NCI-H1092 treated with DMSO at 0.1 percent for 48 hours (cell line): ENCODE data around the gene ARHGAP15.

ENCODE experiments used
- DNase-seq: peaks from one replicate; lab custom pipeline; 2025; lab: John Stamatoyannopoulos, UW

The ARHGAP15 gene

DNA sequence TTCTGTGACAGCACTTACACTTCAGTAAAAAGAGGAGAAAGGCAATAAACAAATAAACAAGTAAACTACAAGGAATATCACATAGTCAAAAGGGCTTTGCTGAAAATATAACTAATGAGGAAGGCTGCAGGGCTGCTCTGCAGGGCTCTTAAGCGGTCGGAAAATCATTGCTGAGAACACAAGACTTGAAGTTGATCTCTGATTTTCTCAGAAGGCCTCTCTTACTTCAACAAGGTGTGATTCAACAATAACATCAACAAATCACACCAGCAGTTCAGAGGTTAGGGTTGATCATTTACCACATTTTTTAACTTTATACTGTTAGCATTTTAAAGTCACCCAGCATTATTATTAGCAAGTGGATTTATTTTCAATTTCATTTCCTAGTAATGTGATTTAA, 215.6 kb downstream of the ARHGAP15 start:
- no peak for DNase-seq

DNA sequence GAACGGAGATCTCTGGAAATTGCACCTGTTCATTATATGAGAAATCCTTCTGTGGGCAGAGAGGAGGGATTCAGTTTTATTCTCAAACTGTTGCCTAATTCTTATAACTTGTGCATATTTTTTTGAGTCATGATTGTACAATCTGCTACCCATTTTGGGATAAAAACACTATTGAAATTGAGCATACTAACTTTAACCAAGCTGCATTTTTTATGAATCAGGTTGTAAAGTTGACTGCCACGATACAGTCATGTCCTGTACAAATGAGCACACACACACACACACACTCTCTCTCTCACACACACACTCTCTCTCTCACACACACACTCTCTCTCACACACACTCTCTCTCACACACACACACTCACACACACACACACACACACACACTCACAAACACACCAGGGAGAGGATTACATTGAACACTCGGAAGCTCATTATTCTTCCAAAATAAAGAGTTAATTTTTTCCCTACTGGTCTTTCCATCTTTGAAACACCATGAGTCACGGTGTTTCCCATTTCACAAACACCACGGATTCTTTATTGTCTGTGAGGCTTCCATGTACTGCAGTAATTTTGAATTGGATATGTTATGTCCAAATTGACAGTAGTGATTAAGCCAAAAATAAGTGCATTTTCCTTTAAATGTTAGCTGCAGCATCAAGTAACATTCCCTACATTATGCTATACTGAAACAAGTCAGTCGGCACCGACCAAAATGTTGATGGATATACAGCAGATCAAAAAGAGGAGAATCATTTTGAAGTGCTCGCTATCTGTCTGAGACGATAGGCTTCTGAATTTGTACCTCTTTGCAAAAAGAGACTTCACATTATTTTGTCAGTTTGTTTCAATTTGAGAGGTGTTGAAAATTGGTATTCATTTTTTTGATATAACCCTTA, 216.9 kb downstream of the ARHGAP15 start:
- no peak for DNase-seq

DNA sequence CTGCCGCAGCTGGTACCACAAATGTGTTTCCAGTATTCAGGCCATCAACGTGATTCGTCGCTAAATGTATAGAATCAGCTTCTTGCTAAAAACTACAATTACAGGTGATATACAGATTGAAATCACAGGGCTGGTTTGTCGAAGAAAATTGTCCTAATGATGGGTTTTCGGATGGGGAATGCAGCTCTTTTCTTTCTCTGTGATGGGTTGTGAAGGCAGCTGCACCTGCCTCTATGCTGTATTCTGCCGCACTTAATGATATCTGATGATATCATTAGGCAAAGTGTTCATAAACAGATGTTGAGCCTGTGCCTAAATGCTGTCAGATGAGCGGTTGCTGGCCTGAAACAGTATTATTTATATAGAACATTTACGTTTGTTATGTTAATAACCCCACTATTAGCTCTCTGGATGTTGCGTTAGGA, 218.1 kb downstream of the ARHGAP15 start:
- DNase-seq = no peak

DNA sequence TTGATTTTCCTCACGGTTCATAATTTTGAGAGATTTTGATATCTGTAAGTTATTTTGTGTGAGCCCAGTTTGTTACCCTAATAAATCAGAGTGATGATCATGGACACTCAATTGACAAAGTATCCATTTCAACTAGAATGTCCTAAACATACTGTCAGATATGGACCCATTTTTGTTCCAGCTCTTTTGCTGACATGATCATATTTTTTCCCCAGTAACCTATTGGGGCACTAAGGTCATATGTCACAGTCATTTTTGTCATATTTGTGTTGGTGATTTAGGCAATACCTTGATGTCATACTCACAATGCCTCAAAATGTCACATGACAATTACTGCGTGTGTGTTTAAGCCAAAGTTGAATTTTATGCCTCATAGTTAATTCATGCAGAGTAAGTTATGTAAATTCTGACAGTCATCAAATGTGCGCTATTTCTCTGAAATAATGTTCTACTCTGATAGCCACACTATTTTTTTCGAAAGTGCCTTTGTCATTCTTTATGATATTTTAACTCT, 218.7 kb downstream of the ARHGAP15 start:
- no peak for DNase-seq

DNA sequence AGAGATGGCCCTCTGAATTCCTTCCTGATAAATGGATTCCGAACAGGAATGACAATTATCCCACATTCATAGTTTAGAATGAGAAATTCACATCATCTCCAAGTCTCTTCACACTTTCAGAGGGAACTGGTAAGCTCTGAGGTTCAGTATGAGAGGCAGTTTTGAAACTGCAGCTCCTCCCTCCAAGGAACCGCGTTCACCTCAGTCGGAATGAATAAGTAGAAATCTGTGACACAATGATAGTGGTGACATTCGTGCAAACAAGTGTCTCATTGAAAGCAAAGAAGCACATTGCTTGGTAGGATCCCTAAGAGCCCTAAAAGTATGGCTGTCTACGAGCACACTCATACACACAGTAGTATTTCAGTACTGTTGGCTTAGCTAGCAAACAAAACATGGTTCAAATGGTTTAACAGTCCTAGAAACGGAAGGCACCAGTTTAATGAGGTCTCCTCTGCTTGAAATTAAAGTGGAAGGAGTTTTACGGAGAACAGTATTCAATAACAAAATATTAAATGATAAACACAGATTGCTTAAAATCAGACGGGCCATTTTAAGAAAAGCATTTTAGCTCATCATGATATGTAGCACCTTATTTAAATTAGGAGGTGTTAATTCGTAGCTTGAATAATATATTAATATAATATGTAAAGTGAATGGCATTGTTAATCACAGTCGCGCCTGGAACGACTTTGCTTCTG, 225.0 kb downstream of the ARHGAP15 start:
- no peak for DNase-seq

DNA sequence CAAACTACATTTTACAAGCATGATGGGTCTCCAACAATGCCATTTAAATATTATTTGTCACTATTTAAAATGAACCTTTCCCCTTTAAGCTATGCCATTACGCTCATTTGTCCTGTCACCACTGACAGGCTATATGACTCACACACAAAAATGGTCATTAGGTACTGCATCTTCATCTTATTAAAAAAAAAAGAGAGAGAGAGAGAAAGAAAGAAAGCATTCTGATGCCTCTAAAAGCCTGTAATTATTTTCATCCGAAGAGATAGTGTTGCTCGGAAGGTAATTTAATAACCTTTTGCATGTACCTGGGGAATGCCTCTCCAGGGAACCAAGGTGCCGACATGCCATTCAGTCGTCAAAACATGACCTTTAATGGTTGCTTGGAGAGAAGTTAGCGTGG, 226.7 kb downstream of the ARHGAP15 start:
- DNase-seq = no peak

DNA sequence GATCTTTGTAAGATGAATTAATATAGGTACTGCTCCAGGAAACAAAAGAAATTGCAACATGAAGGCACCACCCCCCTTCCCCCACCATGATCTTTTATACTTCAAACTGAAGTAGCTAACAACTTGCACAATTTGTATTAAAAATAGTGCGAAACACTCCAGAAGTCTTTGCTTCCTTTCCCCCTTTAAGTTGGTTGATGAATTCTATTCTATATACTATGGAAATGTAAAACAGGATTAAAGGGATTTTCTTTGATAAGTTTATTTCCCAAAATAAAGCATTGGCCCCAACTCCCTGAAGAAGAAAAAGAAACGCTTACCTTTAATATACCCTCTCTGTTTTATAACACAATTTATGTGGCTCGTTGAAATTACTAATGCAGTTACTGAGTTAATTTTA, 227.1 kb downstream of the ARHGAP15 start:
- no peak for DNase-seq

DNA sequence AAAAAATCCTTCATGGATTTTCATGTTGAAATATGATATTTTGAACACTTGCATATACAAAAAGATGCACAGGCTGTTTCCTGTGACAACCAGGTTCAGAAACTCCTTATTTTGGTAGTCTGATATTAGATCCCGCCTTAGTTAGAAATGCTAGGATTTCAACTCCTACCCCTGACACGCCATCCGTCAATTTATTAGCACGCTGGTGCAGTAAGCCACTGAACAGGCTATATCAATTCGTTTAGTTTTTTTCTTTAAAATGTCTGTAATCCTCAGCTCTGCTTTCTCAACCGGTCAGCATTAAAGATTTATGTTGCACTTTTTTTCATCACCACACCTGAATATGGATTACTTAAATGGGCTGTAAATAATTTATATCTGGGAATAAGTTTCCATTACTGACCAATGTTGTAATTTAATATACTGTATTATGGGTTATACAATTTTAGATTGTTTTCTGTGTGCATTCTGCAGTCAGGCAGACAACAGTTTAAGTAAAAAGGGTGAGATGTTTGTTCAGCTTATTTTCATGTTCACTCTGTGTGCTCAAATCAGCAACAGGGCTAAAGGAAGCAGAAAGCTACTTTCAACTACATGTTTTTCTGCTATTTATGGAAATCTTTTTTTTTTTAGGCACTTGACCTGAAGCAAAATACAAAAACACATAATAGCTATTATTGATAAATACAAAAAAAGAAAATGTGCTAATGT, 227.7 kb downstream of the ARHGAP15 start:
- DNase-seq = no peak

DNA sequence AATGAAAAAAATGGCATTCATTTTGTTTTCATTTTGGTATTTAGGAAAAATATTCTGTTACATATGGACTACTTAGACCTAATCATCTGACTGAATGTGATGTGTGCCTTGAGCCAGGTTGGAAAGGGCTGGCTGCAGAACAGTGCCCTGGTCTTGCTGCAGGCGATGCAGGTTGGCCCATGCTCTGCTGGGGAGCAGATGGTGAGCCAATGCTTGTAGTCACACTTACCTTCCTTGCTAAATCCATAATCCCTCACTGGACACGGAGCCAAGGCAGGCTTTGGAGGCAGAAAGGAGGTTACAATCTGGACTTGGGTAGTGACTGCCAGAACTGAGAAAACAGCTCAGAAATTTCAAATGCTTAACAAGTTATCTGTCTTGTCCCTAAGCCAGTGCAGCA, 228.7 kb downstream of the ARHGAP15 start:
- no peak for DNase-seq

DNA sequence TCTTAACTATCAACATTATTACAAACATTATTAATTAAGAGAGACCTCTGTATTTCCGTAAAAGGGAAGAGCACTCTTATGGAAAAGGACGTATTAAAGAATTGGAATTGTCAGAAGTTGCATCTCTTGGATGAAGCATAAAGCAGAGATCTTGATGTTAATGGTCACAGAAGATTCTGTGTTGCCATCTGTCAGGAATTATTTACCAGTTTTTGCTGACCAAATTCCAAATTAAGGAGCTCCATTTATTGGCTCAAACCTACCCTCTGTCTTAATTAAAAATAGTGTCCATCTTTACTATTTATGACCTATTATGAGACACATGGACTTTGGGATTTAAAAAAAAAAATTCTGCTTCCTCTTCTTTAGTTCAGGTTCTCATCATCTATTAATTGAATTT, 232.1 kb downstream of the ARHGAP15 start:
- no peak for DNase-seq

DNA sequence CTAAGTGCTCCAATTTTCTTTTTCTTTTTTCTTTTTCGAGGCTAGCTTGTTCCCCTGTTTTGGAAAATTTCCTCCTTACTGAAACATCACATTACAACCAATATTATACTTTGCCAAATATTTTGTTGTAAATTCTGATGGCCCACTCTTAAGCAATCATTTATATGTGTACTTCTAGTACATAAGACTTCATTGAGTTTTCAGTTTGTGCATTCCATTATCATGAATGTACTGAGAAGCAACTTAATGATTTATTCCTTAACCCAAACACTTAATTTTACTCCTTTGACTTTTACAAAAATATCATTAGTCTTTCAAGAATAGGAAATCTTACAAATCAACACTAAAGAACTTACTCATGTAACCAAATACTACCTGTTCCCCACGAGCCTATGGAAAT, 242.4 kb downstream of the ARHGAP15 start:
- no peak for DNase-seq

DNA sequence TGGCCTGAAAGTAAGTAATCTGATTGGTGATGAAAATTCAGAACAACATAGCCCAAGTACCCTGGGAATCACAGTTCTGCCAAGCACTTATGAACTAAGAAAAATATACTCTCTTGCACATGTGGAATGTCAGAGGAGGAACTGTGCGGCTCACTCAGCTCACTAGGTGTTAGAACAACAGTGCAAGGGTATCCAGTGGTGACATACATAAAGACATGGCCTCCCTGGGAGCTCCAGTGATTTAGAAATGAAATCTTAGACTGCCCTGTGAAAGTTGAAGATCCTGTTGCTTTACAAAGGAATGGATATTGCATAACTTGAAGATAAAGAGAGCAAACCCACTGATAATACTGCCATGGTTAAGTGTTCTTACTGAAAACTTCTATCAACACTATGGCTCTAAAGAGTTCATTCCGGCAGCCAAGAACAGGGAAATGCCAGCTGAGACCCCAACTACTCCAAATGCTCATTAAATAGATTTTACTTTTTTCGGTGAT, 246.2 kb downstream of the ARHGAP15 start:
- no peak for DNase-seq

DNA sequence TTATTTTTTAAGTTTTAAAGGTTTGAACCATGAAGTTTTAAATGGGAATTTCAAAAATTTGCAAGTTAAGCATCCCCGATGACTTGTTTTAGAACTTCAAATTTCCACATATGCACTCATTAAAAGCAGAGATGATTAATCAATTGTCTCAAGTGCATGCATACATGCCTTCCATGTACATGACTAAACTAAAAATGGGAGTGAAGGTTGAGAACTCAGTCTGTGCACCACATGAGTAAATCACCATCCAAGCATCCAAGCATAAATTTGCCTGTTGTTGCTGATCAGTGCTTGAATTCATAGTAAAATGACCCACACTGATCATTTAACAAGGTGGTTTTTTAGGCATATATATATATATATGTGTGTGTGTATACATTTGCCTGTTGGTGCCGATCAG, 249.8 kb downstream of the ARHGAP15 start:
- DNase-seq = no peak

DNA sequence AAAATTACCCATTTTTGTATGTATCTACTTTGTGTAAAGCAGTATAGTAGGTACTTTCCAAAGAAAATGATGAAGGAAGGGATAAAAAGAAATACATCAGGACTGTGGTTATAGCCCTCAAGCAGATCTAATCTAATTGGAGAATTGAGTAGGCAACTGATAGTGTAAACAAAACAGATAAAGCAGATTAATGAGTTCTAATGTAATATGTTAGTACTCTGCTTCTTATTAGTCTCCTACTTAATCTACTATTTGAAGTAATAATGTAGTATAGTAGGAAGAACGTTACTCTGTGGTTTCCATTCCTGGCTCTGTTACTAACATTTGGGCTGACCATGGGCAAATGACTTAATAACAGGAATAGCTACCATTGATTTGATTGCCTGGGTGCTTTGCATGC, 250.7 kb downstream of the ARHGAP15 start:
- no peak for DNase-seq

DNA sequence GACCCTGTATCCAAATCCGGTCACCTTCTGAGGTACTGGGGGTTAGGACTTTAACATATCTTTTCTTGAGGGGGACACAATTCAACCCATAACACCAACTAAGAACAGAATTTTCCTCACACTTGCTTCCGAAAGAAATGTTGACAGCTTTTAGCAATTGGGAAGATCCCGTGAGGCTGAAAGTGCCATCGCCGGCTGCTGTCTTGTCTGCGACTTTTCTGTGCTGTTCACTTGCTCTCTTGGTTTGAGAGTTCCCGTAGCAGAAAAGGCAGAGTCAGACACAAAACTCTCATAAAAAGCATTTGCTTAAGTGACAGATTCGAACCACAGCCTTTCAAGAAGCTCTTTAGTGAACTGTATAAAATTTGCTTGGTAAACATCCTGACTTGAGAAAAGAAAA, 253.4 kb downstream of the ARHGAP15 start:
- DNase-seq = no peak

DNA sequence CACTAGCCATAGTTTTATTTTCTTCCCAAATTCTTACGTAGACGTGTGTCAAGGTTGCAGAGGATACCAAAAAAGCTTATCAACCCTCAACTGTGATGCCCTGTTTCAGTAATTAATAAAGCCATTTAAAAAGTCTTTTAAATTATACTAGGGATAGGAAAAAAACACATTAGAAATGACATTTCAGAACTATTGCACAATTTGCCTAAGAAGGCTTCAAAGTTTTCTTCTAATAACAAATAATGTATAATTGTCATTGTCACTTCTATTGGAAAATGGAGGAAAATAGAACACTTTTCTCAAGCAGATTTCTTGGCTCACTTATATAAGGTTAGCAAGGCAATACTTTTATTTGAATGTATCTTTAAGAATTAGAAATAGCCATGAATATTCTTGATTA, 253.8 kb downstream of the ARHGAP15 start:
- DNase-seq = no peak

DNA sequence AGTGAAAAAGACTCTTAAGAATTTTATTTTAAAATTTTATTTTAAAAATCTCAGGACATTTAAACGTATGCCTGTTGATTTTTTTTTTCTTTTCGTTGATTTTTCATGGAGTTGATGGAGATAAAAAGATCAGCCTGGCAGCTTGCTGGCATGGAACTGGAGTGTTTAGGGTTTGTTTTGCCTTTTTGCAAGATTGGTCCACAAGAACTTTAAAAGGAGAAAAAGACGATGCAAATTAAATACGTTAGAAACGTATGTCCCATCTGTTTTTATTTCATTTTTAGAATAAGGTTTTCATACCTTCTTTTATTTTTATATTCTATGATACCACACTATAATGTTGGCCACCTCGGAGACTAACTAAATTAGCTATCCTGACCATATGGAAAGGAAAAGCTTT, 254.9 kb downstream of the ARHGAP15 start:
- no peak for DNase-seq

DNA sequence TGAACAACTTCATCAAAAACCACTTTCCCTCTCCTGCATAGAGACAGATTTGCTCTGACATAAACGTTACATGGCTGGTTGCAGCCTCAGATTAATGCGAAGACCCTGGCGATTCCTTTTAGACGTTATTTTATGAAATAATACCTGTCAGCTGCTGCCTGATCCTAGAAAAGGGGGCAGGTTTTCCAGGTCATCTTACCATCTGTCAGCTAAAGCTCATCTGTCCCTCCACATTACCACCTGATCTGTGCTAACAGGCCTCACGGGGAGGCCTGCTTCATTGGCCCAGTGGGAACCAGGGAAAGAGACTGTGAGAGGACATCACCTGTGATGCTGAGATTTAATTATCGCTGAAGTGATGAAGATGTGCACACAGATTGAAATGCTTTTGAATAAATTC, 261.0 kb downstream of the ARHGAP15 start:
- DNase-seq = no peak

DNA sequence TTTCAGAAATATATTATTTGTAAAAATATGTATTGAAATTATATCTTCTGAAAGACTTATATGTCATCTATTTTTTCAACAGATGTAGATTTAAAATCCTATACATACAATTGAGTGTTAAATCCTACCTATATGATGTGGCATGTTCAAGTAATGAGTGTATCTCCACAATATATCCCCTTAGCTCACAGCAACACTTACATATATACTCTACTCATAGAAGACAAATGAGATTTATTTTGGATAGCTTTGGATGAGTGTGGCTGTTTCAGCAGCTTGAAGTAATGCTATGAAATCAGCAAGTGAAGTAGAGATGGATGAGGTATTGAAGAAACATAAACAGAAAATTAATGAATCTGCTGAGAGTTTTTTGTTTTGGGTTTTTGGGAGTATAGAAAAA, 263.1 kb downstream of the ARHGAP15 start:
- DNase-seq = no peak

DNA sequence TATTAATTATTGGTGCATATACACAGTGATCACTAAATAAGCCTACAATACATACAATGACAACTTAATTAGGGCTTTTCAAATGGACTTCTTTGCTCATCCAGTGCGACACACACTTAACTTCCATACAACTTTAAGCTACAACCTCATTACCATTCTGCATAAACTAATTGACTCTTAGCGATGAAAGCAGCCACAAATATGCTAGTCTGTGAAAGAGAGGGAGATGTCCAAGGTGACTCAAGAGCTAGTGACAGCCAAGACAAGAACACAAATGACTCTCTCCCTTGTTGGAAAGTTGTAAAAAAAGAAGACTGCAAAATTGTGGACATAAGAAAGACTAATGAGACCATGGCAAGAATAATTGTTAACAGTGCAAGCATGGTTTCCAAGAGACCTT, 264.8 kb downstream of the ARHGAP15 start:
- DNase-seq = no peak

DNA sequence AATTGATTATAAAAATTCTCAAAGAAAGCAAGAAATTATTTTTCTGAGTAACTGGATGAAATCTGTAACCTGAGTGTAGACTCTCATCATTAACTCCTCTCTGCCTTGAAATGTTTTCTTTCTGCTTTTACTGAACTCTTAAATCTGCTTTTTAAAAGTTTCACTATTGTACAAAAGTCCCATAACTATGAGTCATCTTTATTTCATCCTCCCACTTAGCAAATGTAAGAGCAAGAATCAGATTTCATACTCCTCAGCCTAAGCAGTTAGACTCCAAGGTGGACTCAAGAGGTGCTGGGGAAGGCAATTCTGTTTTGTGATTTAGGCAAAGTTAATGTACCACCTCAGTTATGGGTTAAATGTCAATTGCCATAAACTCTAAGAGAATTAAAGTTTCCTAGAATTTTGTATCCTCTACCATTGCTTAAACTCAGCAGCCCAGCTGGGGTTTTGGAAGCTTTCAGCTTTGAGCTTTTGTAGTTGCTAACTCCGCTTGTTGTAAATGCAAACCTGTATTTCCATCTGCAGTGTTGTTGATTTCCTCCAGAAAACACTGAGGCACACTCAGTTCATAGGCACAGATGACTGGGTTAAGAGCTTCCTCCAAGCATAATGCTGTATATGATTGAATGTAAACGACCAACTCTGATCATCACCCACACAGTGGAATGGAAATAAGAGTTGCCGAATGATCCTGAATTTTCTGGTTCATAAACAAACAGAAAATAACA, 268.8 kb downstream of the ARHGAP15 start:
- no peak for DNase-seq

DNA sequence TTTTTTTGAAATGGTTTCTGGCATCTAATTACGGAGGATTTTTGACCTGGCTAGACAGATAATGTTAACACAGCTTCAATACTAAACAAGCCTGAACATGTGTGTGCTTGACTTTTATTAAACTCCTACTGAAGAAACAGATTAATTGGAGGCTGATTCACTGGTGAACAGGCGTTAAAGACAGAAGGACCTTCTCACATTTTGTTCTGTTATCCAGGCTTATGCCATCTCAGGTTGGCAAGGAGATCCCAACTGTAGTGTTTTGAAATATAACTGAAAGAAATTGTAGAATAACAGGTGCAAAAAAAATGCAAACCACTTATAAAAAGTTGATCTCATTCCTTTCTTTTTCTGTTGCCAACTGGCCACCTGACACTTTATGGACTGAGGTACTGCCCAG, 269.6 kb downstream of the ARHGAP15 start:
- no peak for DNase-seq
